Activated T-helper 1 cell treated with anti-CD3 and anti-CD28 coated beads, Interleukin-2, amount 50 U/mL, for 16 hours (primary cell): ENCODE data around the gene KCNAB2.

Source experiments
- DNase-seq, 2 donors: peaks; one replicate each; pipeline ENCODE4 v3.0.0-alpha.2; 2020; ENCODE audit warnings: low read depth in 1 of 2, low spot score in 1 of 2

The KCNAB2 gene

DNA sequence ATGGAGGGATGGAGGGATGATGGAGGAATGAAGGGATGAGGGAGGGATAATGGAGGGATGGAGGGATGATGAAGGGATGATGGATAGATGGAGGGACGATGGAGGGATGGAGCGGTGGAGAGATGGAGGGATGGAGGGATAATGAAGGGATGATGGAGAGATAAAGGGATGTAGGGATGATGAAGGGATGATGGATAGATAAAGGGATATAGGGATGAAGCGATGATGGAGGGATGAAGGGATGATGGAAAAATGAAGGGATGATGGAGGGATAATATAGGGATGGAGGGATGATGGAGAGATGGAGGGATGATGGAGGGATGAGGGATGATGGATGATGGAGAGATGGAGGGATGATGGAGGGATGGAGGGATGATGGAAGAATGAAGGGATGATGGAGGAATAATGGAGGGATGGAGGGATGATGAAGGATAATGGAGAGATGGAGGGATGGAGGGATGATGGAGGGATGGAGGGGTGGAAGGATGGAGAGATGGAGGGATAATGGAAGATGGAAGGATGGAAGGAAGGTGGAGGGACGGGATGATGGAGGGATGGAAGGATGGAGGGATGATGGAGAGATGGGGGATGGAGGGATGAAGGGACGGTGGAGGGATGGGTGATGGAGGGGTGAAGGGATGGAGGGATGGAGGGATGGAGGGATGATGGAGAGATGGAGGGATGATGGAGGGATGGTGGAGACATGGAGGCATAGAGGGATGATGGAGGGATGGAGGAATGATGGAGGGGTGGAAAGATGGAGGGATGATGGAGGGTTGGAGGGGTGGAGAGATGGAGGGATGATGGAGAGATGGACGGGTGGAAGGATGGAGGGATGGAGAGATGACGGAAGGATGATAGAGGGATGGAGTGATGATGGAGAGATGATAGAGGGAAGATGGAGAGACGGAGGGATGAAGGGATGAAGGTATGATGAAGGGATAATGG is 62.0 kb downstream of the KCNAB2 start:
- no peak for DNase-seq

DNA sequence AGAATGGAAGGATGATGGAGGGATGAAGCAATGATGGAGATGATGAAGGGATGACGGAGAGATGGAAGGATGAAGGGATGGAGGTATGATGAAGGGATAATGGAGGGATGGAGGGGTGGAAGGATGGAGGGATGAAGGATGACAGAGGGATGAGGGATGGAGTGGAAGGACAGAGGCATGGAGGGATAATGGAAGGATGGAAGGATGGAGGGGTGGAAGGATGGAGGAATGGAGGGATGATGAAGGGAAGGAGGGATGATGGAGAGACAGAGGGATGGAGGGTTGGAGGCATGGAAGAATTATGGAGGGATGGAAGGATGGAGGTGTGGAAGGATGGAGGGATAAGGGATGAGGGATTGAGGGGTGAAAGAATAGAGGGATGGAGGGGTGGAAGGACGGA is 62.8 kb downstream of the KCNAB2 start:
- DNase-seq = no peak

DNA sequence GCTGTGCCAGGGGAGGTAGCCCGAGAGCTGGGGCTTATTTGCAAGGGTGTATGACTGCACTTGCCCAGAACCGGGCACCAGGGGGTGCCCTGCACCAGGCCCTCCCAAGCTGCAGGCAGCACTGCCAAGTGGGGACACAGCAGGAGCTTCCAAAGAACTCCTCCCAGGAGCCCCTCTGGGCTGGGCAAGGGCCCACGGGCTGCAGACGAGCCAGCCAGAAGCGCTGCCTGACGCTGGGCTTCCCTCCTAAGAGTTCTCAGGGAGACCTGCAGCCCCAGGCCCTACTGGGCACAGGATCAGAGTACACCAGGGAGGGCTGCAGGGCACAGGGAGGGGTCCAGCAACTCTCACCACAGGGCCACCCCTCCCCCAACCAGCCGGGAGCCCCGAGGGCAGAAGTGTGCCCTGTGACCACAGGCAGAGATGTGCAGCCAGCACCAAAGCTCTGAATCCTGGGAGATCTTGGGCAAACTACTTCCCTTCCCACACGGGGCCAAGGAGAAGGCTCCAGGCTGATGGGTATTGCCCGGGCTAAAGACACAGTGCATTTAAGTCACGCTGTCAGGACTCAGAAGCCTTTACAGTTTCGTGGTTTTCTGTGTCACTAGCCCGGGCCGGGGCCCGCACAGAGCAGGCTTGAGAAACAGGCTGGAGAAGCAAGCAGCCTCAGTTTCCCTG is 63.4 kb downstream of the KCNAB2 start:
- no peak for DNase-seq

DNA sequence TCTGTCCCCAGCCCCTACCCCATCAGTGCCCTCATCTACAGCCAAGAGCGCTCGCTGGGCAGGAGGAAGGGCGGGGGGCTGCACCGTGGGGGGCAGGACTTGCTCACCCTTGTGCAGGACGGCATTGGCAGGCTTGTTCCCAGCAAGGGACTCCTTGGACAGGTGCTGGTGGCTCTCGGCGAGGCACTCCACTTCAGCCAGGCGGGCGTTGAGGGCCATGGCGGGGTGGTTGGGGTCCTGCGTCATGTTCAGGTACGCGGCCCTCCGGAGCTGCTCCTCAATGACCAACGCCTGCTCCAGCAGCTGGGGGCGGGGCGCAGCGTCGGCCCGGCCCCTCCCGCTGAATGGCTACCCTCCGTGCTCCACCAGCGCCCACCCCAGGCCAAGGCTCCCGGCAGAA is 64.0 kb downstream of the KCNAB2 start:
- no peak for DNase-seq

DNA sequence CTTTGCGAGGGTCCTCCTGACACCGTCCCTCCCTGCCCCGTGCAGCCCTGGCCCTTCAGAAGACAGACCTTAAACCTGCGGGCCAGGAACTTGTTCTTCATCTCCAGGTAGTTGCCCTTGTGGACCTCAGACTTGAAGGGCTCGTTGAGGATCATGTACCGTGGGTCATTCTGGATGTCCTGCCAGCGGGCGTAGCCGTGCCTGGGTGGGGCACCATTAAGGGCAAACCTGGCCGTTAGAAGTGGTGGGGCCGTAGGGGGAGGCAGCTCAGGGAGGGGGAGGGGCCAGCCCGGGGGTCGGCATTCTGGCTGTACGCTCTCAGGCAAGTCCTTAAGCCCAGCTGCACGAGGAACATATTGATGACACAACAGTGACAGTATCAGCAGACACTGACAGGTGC is 64.6 kb downstream of the KCNAB2 start:
- no peak for DNase-seq

DNA sequence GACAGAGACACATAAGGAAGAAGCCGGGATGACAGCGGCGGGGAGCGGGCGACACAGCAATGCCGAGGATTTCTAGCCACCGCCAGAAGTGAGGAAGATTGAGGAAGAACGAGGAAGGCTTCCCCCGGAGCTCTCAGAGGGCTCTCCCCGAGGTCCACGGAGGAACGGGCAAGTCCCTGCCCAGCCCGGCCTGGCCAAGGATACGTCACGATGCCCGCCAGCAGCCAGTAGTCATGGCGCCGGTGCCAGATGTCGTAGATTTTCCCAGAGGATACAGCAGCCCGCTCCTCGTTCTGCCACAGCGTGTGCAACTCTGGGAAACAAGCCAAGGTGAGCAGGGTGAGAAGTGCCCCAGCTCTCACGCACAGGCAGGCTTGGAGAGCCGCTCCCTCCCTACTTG is 65.9 kb downstream of the KCNAB2 start:
- no peak for DNase-seq

DNA sequence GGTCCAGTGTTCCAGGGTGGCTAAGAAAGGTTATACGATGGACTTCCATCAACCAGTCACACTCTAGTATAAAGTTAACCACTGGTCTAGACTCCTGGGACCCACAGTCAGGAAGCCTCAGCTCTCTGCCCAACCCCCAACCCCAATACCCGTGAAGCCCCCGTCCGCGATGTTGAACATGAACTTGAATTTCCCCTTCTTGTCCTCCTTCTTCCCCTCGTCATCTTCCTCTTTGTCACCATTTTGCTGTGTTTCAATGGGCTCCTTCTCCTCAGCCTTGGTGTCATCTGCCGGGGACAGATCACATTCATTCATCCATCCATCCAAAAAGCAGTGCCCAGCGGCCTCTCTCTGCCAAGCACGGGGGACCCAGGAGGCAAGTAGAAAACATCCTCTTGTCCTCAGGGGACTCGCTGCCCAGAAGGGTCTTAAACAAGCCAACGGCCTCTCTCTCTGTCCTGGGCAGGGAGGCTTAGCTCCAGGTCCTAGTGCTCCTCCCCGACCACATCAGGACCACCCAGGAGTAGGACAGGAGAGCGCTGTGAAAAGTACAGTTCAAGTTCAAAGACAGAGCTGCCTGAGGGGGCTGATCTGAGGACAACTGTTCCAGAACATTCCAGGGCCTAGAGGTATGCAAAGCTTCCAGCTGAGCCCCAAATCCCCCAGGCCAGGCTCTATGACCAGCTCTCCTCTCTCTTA is 66.5 kb downstream of the KCNAB2 start:
- no peak for DNase-seq

DNA sequence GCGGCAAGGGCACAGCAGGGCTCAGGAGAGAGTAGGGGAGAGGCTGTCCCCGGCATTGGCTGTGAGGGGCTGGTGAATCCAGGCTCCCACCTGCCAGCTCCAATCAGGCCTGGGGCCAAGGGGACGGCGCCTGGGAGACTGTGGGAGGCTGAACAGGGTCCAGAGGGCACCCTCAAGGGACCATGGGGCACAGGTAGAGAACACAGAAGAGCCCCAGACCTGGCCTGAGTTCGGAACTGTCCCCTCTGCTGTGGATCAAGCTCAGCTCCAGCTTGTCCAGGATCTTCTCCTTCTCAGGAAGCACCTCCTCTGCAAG is 67.0 kb downstream of the KCNAB2 start:
- DNase-seq = no peak

DNA sequence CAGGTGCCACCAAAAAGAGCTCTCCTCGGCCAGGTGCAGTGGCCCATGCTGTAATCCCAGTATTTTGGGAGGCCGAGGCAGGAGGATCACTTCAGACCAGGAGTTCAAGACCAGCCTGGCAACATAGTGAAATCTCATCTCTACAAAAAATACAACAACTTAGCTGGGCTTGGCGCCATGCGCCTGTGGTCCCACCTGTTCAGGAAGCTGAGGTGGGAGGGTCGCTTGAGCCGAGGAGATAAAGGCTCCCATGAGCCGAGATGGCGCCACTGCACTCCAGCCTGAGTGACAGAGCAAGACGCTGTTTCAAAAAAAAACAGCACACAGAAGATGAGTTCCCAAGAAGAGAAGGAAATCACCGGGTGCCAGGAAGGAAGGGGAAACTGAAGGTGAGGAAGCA is 67.4 kb downstream of the KCNAB2 start:
- no peak for DNase-seq

DNA sequence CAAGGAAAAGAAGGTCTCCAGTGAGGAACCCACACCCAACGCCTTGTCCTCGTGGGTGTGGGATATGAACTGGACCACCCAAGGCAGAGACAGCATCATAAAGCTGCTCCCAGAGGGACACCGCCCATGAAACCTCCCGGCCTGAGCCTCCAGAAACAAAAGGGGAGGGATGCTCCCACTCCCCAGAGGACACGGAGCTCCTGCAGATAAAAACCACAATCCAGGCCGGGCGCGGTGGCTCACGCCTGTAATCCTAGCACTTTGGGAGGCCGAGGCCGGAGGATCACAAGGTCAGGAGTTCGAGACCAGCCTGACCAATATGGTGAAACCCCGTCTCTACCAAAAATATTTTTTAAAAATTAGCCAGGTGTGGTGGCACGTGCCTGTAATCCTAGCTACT is 68.1 kb downstream of the KCNAB2 start:
- DNase-seq = no peak

DNA sequence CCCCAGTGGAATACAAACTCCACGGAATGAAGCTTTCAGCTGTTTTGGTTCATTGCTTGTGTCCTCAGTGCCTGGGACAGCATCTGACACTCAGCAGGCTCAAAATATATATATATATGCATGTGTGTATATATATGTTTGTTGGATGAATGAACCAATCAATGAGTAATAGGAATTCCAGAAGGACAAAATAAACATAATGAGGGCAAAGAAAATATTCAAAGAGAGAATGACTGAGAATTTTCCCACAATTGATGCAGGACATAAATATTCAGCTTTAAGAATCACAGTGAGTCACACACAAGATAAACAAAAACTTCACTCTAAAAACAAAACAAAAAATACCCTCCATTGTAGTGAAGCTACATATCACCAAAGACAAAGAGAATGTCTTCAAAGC is 70.4 kb downstream of the KCNAB2 start:
- DNase-seq = no peak

DNA sequence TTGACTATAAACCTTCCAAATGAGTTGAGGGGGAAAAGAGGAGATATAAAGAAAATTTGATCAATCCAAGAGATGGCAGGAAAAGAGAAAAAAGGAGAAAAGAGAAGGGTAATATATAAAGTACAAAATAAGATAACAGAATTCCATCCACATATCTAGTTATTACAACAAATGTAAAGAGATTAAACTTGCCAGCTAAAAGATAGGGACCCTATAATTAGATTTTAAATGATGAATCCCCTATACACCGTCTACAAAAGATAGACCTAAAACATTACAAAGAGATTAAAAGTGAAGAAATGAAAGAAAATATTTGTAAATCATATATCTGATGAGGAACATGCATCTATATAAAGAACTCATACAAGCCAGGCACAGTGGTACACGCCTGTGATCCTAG is 71.4 kb downstream of the KCNAB2 start:
- no peak for DNase-seq

DNA sequence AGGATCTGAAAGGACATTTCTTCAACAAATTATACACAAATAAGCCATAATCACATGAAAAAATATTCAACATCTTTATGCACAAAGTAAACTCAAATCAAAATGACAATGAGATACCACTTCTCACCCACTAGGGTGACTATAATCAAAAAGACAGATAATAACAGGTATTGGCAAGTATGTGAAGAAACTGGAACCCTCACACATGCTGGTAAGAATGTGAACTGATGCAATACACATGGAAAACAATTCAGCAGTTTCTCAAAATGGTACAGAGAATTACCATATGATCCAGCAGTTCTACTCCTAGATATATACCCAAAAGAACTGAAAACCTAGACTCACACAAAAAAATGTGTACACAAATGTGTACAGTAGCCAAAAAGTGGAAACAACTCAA is 71.9 kb downstream of the KCNAB2 start:
- no peak for DNase-seq

DNA sequence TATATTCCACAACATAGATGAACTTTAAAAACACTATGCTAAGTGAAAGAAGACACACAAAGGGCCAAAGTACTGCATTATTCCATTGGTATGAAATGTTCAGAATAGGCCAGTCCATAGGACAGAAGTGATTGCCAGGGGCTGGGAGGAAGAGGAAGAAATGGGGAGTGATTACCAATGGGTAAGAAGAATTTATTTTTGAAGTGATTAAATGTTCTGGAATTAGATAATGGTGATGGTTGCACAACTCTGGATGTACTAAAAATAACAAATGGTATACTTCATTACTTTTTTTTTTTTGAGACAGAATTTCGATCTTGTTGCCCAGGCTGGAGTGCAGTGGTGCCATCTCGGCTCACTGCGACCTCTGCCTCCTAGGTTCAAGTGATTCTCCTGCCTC is 72.7 kb downstream of the KCNAB2 start:
- no peak for DNase-seq

DNA sequence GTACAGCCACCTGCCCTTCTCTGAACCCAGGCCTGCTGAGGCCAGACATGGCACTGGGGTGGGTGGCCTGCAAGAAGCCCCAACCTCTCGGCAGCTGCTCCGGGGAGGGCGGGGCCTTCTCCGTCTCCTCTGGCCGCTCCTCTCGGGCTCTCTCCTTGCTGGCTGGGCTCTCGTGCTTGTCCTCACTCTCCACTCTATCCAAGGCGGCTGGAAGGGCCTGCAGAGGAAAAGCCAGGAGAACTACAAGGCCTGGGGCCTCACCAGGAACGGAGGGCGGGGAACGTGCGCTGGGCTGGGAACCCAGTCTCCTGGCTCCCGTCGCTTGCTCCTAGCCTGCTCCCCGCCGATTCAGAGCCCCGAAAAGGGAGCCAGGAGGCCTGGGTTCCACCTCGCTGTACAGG is 75.3 kb downstream of the KCNAB2 start:
- no peak for DNase-seq

DNA sequence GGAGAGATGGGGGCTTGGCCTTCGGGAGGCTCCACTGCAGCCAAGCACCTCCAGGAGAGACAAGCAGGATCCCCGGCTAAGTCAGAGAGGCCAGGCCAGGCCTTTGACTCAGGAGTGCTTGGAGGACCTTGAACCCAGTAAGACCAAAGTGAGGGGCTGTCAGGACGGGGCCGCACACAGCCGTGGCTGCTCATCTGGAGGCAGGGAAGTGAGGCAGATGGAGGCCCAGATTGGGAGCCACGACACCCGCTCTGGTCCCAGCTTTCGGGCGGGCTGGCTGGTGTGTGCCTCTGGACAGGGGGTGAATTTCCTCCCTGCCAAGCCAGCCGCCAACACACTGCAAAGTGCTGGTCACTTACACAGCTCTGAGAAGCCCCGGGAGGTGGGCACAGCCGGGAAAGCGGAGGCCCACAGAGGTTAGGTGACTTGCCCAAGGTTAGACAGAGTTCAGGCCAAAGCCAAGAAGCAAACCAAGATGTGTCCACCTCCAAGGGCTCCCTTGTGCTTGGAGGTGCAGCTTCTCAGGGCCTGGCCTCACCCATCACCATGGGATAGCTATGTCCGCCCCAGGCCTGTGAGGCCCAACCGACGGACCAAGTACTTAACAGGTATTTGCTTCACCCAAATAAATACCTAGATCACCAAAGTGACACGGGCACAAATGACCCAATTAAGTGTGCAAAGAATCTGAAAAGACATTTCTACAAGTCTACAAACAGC is 76.1 kb downstream of the KCNAB2 start:
- DNase-seq = no peak

DNA sequence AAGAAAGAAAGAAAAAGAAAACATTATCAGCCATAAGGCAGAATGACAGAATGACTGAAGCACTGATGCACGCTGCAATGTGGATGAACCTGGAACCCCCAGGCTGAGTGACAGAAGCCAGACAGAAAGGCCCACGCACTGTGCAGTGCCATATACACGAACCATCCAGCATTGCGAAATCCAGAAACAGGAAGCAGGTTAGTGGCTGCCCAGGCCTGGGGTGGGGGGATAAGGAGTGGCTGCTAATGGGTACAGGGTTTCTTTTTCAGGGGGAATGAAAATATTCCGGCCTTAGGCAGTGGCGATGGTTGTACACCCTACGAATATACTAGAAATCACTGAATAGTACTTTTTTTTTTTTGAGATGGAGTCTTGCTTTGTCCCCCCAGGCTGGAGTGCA is 77.4 kb downstream of the KCNAB2 start:
- DNase-seq = no peak

DNA sequence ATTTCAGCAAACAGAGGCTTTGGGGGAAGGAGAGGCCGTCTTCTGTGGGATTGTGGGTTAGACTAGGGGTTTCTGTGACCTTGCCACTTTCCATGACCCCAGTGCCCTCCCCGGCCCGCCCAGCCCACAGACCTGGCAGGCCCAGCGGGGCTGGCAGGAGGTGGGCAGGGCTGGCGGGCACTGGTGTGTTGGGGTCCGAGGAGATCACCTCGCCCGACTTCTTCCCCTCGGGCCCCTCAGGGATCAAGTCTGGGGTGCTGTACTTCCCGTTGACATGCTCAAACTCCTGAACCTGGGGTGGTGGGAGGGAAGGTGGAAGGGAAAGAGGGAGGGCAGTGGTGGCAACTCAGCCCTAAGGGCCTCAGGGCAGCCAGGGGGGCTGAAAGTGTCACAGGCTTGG is 78.1 kb downstream of the KCNAB2 start:
- no peak for DNase-seq

DNA sequence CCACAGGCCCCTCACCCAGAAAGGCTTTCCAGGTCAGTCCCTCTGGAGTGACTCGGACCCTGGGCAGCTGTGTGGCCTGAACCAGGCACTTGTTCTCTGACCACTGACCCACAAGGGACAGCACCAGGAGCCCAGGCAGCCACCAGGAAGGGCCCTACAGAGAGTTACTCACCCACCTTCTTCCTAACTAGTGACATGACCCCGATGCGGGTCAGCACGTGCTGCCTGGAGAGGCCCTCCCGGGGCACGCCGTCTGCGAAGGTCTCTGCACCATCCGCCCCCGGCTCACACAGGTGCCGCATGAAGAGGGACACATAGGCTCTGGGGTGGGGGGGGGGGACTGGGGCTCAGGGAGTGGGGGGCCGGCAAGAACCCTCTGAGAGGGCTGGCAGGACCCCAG is 78.7 kb downstream of the KCNAB2 start:
- no peak for DNase-seq

DNA sequence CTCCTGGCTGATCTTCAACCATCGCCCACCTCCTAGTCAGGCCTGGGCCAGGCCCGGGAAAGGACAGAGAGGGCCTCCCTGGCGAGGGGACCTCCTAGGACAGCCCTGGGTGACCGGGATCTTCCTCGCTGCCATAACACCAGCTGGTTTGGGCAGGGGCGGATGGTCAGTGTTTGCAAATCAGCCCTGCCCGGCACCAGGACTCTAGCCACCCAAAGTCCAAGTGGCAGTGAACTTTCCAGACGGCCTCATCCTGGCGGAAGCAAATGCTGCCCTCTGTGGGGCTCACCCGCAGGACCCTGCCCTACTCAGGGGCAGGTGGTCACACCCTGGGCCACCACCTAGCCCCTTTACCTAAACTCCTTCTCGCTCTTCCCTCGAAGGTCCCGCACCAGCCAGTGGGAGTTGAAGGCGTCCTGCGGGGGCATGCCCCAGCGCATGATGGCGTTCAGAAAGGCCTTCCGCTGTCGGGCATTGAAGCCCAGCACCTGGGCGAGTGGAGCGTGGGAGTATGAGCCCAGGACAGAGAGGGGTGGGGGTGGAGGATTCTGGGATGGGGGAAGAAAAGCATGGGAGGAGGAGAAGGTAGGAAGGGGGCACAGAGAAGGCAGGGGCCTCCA is 79.2 kb downstream of the KCNAB2 start:
- DNase-seq = no peak

DNA sequence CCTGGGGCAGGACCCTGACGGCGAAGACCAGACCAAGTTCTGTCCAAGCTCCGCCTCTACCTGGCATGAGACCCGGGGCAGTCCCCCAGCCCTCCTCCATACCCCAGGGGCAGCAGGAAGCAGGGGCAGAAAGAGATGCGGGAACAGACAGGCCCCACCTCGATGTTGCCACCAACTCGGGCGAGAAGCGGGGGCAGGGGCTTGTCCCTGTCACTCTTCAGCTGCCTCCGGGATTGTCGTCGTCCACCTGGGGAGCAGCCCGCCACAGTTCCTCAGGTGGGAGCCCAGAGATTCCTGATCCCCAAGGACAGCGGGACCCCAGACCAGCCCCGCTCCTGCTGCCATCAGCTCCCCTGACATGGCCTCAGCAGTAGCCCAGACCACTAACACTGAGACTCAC is 79.7 kb downstream of the KCNAB2 start:
- no peak for DNase-seq
